HL-60/S4 treated with phorbol 12-myristate 13-acetate at 8.2 ng/mL for 4 days and 3 days (cell line): ENCODE results near the gene PRAMEF7.
"Not testable (repeated sequence)": the region's sequence is repeated elsewhere in the genome, so short reads cannot be mapped to it uniquely, and the experiment has no call there.

ENCODE experiments used
- in situ Hi-C: fragments of 300-500 bp; cut with MboI; formaldehyde crosslinking; loops from 2 replicates; pipeline ENCODE4 v1.15.0; 2022; ENCODE audit warnings: low sequenced_read_pairs

The PRAMEF7 gene

DNA sequence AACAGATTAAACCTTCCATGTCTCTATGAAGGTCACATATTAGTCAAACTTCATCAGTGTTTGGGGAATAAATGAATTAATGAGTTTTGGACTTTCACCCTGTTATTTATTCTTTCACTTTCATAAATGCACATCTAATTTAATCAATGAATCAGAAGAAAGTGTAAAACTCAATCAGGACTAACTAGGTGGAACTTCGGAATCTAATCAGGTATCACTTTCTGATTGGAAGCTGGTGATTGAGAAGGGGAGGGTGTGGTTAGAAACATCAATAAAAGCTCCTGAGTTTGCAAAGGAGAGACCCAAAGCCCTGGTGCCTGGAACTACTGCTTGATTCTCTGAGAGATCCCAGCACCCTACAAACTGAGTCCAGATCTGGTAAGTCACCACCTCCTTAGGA is at the start of gene PRAMEF7:
Gene PRAMEF7 (plus strand): TSS at position 301 of the 400 bp plus-strand sequence. CDS start 1,083 bp downstream, outside the sequence.
- in situ Hi-C loops = not testable (repeated sequence)

DNA sequence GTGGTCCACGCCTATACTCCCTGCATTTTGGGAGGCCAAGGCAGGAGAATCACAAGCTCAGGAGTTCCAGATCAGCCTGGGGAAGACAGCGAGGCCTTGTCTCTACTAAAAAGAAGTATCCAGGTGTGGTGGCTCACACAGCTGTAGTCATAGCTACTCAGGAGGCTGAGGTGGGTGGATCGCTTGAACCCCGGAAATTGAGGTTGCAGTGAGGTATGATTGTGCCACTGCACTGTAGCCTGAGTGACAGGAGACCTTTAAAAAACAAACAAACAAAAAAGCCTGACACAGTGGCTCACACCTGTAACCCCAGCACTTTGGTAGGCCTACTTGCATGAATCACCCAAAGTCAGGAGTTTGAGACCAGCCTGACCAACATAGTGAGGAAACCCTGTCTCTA is 38.0 kb upstream of the PRAMEF7 start:
- in situ Hi-C loops = not testable (repeated sequence)

DNA sequence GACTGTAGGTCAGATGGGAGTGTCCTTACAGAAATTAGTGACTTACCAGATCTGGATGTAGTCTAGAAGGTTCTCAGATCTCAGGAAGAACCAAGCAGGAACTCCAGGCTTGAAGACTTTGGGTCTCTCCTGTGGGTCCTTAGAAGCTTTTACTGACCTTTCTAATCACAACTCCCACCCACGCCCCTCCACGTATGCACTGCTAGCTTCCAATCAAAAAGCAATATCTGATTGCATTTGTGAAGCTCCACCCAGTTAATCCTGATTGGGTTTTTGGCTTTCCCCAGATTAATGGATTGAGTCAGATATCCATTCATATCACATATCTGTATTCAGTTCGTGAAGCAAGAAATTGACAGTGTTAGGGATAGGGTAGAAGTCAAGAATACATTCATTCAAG is 30.3 kb upstream of the PRAMEF7 start, which contains the start of gene PRAMEF4:
Gene PRAMEF4 (minus strand): TSS at position 101 of the 400 bp plus-strand sequence. CDS start 2,807 bp downstream, outside the sequence.
- in situ Hi-C loops = not testable (repeated sequence)

DNA sequence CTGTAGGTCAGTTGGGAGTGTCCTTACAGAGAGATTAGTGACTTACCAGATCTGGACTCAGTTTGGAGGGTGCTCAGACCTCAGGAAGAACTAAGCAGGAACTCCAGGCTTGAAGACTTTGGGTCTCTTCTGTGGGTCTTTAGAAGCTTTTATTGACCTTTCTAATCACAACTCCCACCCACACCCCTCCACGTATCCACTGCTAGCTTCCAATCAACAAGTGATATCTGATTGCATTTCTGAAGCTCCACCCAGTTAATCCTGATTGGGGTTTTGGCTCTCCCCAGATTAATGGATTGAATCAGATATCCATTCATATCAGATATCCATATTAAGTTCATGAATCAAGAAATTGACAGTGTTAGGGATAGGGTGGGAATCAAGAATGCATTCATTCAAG is 18.2 kb upstream of the PRAMEF7 start, which contains the start of gene PRAMEF10:
Gene PRAMEF10 (minus strand): TSS at position 101 of the 400 bp plus-strand sequence. CDS start 2,423 bp downstream, outside the sequence.
- in situ Hi-C loops = not testable (repeated sequence)

DNA sequence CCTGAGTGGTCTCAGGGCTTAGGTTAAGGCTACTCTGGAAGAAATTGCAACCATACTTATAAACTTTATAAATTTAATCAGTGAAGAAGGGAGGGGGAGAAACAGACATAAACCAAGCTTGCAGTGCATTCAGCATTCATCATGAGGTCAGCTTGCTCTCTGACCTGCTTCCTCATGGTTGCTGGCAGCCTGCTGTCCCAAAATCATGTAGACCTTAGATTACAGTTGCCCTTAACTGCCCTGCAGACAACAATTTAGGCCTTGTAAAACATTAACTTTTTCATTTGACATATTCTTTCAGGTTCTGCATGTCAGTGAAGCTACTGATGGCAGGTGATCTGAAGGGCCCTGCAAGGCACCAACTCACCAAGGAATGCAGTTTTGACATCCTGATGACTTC is 17.2 kb upstream of the PRAMEF7 start:
- in situ Hi-C loops = not testable (repeated sequence)

DNA sequence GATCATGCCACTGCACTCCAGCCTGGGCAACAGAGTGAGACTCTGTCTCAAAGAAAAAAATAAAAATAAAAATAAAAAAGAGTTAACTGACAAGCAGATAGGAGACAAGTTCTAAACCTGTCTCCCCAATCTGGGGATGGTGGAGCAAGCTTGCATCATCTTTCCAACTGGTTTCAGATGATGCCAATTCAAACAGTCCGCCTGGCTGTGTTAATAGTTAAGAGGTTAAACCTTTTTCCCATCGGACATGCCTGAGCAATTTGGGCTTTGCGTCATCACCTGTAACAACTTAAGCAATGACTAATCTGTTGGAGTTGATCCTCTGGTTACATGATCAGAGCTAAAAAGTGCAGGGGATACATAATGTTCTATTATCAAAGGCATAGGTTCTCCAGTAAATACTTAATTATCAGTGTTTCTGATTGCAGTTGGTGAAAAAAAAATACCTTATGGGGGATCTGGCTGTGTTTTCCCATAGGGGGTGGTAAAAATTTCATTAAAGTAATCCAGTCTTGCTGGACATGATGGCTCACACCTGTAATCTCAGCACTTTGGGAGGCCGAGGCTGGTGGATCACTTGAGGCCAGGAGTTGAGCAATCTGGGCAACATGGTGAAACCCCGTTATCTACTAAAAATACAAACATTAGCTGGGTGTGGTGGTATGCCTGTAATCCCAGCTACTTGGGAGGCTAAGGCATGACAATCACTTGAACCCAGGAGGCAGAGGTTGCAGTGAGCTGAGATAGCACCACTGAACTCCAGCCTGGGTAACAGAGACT is 12.4 kb upstream of the PRAMEF7 start:
- in situ Hi-C loops = not testable (repeated sequence)

DNA sequence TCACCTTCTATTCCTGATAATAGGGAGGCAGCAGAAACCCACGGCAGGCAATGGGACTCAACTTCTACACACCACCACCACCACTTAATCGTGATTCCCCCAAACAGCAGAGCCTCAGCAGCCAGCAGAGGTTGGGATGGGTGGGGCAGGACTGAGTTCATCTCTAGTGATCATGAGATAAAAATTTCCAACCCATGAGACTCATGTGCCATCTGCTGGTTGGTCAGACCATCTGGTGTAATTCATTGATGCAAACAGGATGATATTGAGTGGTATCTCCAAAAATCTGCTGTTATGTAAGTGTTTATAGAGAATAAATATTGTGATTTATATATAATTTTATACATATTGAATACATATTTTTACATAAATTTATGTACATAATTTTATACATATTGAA is 5.3 kb downstream of the PRAMEF7 start:
- in situ Hi-C loops = not testable (repeated sequence)

DNA sequence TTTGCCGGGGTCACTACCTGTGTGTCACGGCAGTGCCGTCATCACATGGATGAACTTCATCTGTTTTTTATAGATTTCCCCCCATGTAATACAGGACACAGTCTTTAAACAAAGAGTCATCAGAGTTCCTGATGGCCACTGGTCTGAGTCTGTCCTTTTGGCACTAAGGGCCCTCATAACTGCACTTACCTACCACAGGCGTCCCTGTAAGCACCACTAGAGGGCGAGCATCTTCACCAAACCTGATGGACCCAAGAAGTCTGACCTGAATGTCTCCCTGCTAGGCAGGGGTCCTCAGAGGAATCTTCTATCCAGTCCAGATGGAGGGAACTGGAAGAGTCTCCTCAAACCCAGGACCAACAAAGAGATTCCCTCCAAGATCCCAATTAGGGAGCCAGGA is 8.0 kb downstream of the PRAMEF7 start:
- in situ Hi-C loops = not testable (repeated sequence)

DNA sequence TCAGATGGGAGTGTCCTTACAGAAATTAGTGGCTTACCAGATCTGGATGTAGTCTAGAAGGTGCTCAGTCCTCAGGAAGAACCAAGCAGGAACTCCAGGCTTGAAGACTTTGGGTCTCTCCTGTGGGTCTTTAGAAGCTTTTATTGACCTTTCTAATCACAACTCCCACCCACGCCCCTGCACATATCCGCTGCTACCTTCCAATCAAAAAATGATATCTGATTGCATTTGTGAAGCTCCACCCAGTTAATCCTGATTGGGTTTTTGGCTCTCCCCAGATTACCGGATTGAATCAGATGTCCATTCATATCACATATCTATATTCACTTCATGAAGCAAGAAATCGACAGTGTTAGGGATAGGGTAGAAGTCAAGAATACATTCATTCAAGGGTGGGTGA is 31.1 kb downstream of the PRAMEF7 start, which contains the start of gene PRAMEF6:
Gene PRAMEF6 (minus strand): TSS at position 101 of the 400 bp plus-strand sequence. CDS start 5,062 bp downstream, outside the sequence.
- in situ Hi-C loops = not testable (repeated sequence)
